PC-9 (cell line): ENCODE results near the gene REG1A. TPM values are rescaled to one million over a fixed set of nuclear protein-coding genes. Genes with fewer than 3 reads are reported as not detected.

Experiments
- BruUV-seq: library from RNA; stranded (reverse); fragments of 400-500 nt; replicated peaks from 2 replicates; lab custom pipeline; 2021; lab: Mats Ljungman, UMichigan
- CTCF ChIA-PET: fragments of 300-600 bp; sonication (Branson Sonifier 250); formaldehyde crosslinking; loops from one replicate; lab custom pipeline; 2022; ENCODE audit warnings: antibody characterized with exemption; lab: Charles Lee
- POLR2A ChIA-PET: fragments of 300-600 bp; sonication (Branson Sonifier 250); formaldehyde crosslinking; loops from one replicate; lab custom pipeline; 2022; ENCODE audit warnings: antibody characterized with exemption; ENCODE audit not compliant: unreplicated experiment; lab: Charles Lee
- DNase-seq, 2 experiments: peaks; one replicate each; pipeline versions ENCODE4 v3.0.0 to v3.0.0-alpha.2; 2015 to 2022; ENCODE audit warnings: mixed read lengths in 1 of 2
- H2AFZ ChIP-seq: fragments of 200-600 bp; sonication (generic); 2 replicates; pipeline ENCODE4 v1.8.1; 2017; ENCODE audit warnings: antibody characterized with exemption
- H3F3A ChIP-seq: fragments of 200-600 bp; sonication (generic); 2 replicates; pipeline ENCODE4 v1.8.1; 2017; ENCODE audit warnings: antibody characterized with exemption, mild to moderate bottlenecking, low read depth; ENCODE audit not compliant: insufficient read depth
- H3K27ac ChIP-seq: fragments of 200-600 bp; sonication (generic); 2 replicates; pipeline ENCODE4 v1.6.1; 2016; ENCODE audit warnings: mixed run types
- H3K27me3 ChIP-seq: fragments of 200-600 bp; sonication (generic); 2 replicates; pipeline ENCODE4 v1.6.1; 2016; ENCODE audit warnings: low read depth, mixed run types; ENCODE audit not compliant: insufficient read depth
- H3K36me3 ChIP-seq: fragments of 200-600 bp; sonication (generic); 2 replicates; pipeline ENCODE4 v1.6.1; 2016; ENCODE audit warnings: low read depth, mixed run types
- H3K4me1 ChIP-seq: fragments of 200-600 bp; sonication (generic); replicated peaks from 2 replicates; pipeline ENCODE4 v1.6.1; 2016; ENCODE audit warnings: mixed run types; ENCODE audit not compliant: insufficient read depth
- H3K4me2 ChIP-seq: fragments of 200-600 bp; sonication (generic); 2 replicates; pipeline ENCODE4 v1.6.1; 2017; ENCODE audit warnings: mixed run types
- H3K4me3 ChIP-seq: fragments of 200-600 bp; sonication (generic); 2 replicates; pipeline ENCODE4 v1.6.1; 2016; ENCODE audit warnings: mixed run types
- H3K79me2 ChIP-seq: fragments of 200-600 bp; sonication (generic); 2 replicates; pipeline ENCODE4 v1.6.1; 2017; ENCODE audit warnings: low read depth, mixed run types
- H3K9me2 ChIP-seq: fragments of 200-600 bp; sonication (generic); 2 replicates; pipeline ENCODE4 v1.8.1; 2017; ENCODE audit warnings: mild to moderate bottlenecking; ENCODE audit not compliant: insufficient read depth
- H3K9me3 ChIP-seq: fragments of 200-600 bp; sonication (generic); 2 replicates; pipeline ENCODE4 v1.8.1; 2016; ENCODE audit warnings: low read depth; ENCODE audit not compliant: insufficient read depth
- H4K20me1 ChIP-seq: fragments of 200-600 bp; sonication (generic); 2 replicates; pipeline ENCODE4 v1.8.1; 2017; ENCODE audit not compliant: insufficient read depth
- CTCF ChIP-seq: fragments of 200-600 bp; sonication (generic); conservative IDR thresholded peaks from 2 replicates; pipeline ENCODE4 v1.6.1; 2017; ENCODE audit warnings: mixed run types, antibody characterized with exemption, mild to moderate bottlenecking, moderate library complexity
- EZH2 ChIP-seq: fragments of 200-600 bp; sonication (generic); IDR thresholded peaks from 2 replicates; pipeline ENCODE4 v1.8.0; 2017; ENCODE audit warnings: antibody characterized with exemption, low read depth
- intact Hi-C: fragments of 100-400 bp; cut with micrococcal nuclease; formaldehyde crosslinking; loops from one replicate; pipeline ENCODE4 v1.10.0; 2022; ENCODE audit not compliant: unreplicated experiment
- total RNA-seq: library from RNA; stranded (reverse); gene quantifications from 2 replicates; pipeline ENCODE4 v1.2.3, GENCODE V29; 2021

The REG1A gene
- total RNA-seq, 1 experiment from 2014 or later = not detected

- H3K27ac ChIP-seq = no peak overlapping the region
- H3K27me3 ChIP-seq = peaks cover 24% of the 10 kb centered on the region; the same call in 1 of the 2 replicates
- no TSS peak for BruUV-seq
- H3K4me2 ChIP-seq = no peak overlapping the region
- no peak for DNase-seq
- H3K9me2 ChIP-seq = no peaks in the 10 kb centered on the region
- no peaks in the 10 kb centered on the region for H3K36me3 ChIP-seq
- TF ChIP-seq EZH2 = no peak
- TF ChIP-seq CTCF = no peak
- no peaks in the 10 kb centered on the region for H3K9me3 ChIP-seq
- POLR2A ChIA-PET = no interaction called here
- no peak overlapping the region for H2AFZ ChIP-seq
- intact Hi-C loops = no loop called here
- no peaks in the 10 kb centered on the region for H3K79me2 ChIP-seq
- CTCF ChIA-PET = no interaction called here
- no peaks in the 10 kb centered on the region for H4K20me1 ChIP-seq
- H3K4me3 ChIP-seq = no peak overlapping the region
- H3F3A ChIP-seq = no peaks in the 10 kb centered on the region
- H3K4me1 ChIP-seq = no peaks in the 10 kb centered on the region
Observed at GRCh38 chr2:79128406-79128805, 8.1 kb downstream of the REG1A start.

GRCh38 chr2:79129260-79129659 lies 9.0 kb downstream of the REG1A start:
- no peaks in the 10 kb centered on the region for H3K9me2 ChIP-seq
- no TSS peak for BruUV-seq
- no peaks in the 10 kb centered on the region for H3K4me1 ChIP-seq
- no peak overlapping the region for H3K4me2 ChIP-seq
- no peak overlapping the region for H2AFZ ChIP-seq
- H3K27me3 ChIP-seq = peaks cover 24% of the 10 kb centered on the region; the same call in 1 of the 2 replicates
- H3K79me2 ChIP-seq = no peaks in the 10 kb centered on the region
- no peak overlapping the region for H3K27ac ChIP-seq
- TF ChIP-seq CTCF = no peak
- no peak for TF ChIP-seq EZH2
- ChIA-PET CTCF (no interaction called here), POLR2A (no interaction called here)
- no peak for DNase-seq
- no peaks in the 10 kb centered on the region for H3K9me3 ChIP-seq
- H4K20me1 ChIP-seq = no peaks in the 10 kb centered on the region
- intact Hi-C loops = no loop called here
- H3K4me3 ChIP-seq = no peak overlapping the region
- no peaks in the 10 kb centered on the region for H3K36me3 ChIP-seq
- H3F3A ChIP-seq = no peaks in the 10 kb centered on the region

GRCh38 chr2:79129804-79130203 lies 9.5 kb downstream of the REG1A start:
- no peak overlapping the region for H3K4me2 ChIP-seq
- no peak overlapping the region for H3K27ac ChIP-seq
- H3K79me2 ChIP-seq = no peaks in the 10 kb centered on the region
- H3F3A ChIP-seq = no peaks in the 10 kb centered on the region
- H3K36me3 ChIP-seq = no peaks in the 10 kb centered on the region
- TF ChIP-seq CTCF = no peak
- no peak for TF ChIP-seq EZH2
- H3K27me3 ChIP-seq = peaks cover 19% of the 10 kb centered on the region; the same call in 1 of the 2 replicates
- ChIA-PET POLR2A (no interaction called here), CTCF (no interaction called here)
- H3K4me1 ChIP-seq = no peaks in the 10 kb centered on the region
- no peak overlapping the region for H2AFZ ChIP-seq
- intact Hi-C loops = no loop called here
- H3K9me2 ChIP-seq = no peaks in the 10 kb centered on the region
- no peak overlapping the region for H3K4me3 ChIP-seq
- no peaks in the 10 kb centered on the region for H4K20me1 ChIP-seq
- BruUV-seq = no TSS peak
- no peak for DNase-seq
- no peaks in the 10 kb centered on the region for H3K9me3 ChIP-seq
